Measurements from ENCODE around the gene WDR36. TPM values are rescaled to one million over a fixed set of nuclear protein-coding genes. Genes with fewer than 3 reads are reported as not detected.

WDR36 gene
- total and polyA plus RNA-seq, 8 donors: 4.0 to 50.7 (median 7.0) TPM

- Histone ChIP-seq H3K36me3 (no peaks in the 10 kb centered on the region), H3K4me1 (no peaks in the 10 kb centered on the region), H3K27me3 (no peaks in the 10 kb centered on the region), H3K27ac (no peak overlapping the region), H3K4me3 (no peak overlapping the region), H3K9me3 (no peaks in the 10 kb centered on the region)
- intact Hi-C loops (cut with DNase I; ENCODE audit: low total_unique reads): no loop called here
- WGBS, 5 donors: 56 to 76% (median 72%) methylated on average over 2 of the region's 2 CpGs
- TF ChIP-seq, protein P1, sequence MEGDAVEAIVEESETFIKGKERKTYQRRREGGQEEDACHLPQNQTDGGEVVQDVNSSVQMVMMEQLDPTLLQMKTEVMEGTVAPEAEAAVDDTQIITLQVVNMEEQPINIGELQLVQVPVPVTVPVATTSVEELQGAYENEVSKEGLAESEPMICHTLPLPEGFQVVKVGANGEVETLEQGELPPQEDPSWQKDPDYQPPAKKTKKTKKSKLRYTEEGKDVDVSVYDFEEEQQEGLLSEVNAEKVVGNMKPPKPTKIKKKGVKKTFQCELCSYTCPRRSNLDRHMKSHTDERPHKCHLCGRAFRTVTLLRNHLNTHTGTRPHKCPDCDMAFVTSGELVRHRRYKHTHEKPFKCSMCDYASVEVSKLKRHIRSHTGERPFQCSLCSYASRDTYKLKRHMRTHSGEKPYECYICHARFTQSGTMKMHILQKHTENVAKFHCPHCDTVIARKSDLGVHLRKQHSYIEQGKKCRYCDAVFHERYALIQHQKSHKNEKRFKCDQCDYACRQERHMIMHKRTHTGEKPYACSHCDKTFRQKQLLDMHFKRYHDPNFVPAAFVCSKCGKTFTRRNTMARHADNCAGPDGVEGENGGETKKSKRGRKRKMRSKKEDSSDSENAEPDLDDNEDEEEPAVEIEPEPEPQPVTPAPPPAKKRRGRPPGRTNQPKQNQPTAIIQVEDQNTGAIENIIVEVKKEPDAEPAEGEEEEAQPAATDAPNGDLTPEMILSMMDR (IDR thresholded peaks at IDR 0.05): no peak
- no peak for TF ChIP-seq EP300 (IDR thresholded peaks at IDR 0.05)
- no peak for TF ChIP-seq POLR2AphosphoS5 (IDR thresholded peaks at IDR 0.05)
- TF ChIP-seq POLR2A (IDR thresholded peaks at IDR 0.05): no peak
- DNase-seq: no peak
Measured at GRCh38 chr5:111146053-111146452, 53.9 kb downstream of the WDR36 start.

GRCh38 chr5:111147502-111147901, 55.4 kb downstream of the WDR36 start:
- no peaks in the 10 kb centered on the region for H3K36me3 ChIP-seq
- no peaks in the 10 kb centered on the region for H3K27me3 ChIP-seq
- no peak overlapping the region for H3K27ac ChIP-seq
- 72 to 82% (median 77%) methylated on average over 3 of the region's 3 CpGs for WGBS, 5 donors
- H3K4me3 ChIP-seq: no peak overlapping the region
- intact Hi-C loops (cut with DNase I; ENCODE audit: low total_unique reads): no loop called here
- TF ChIP-seq POLR2AphosphoS5 (IDR thresholded peaks at IDR 0.05) (no peak), POLR2A (IDR thresholded peaks at IDR 0.05) (no peak), EP300 (IDR thresholded peaks at IDR 0.05) (no peak)
- TF ChIP-seq, protein P1 (IDR thresholded peaks at IDR 0.05): no peak
- no peak for DNase-seq
- H3K9me3 ChIP-seq: no peaks in the 10 kb centered on the region
- H3K4me1 ChIP-seq: no peaks in the 10 kb centered on the region

- H3K9me3 ChIP-seq: no peaks in the 10 kb centered on the region
- H3K4me3 ChIP-seq: no peak overlapping the region
- WGBS, 5 donors: 74 to 81% (median 76%) methylated on average over 2 of the region's 2 CpGs
- H3K4me1 ChIP-seq: no peaks in the 10 kb centered on the region
- no peak for TF ChIP-seq POLR2AphosphoS5 (IDR thresholded peaks at IDR 0.05)
- TF ChIP-seq, protein P1 (IDR thresholded peaks at IDR 0.05): no peak
- TF ChIP-seq POLR2A (IDR thresholded peaks at IDR 0.05): no peak
- no peak for TF ChIP-seq EP300 (IDR thresholded peaks at IDR 0.05)
- H3K36me3 ChIP-seq: no peaks in the 10 kb centered on the region
- DNase-seq: no peak
- intact Hi-C loops (cut with DNase I; ENCODE audit: low total_unique reads): no loop called here
- H3K27me3 ChIP-seq: no peaks in the 10 kb centered on the region
- H3K27ac ChIP-seq: no peak overlapping the region
Measured at GRCh38 chr5:111151998-111152397, 59.9 kb downstream of the WDR36 start.

- WGBS, 5 donors: 19 to 35% (median 28%) methylated on average over 1 of the region's 1 CpG
- Histone ChIP-seq H3K4me1 (peaks cover 0 to 5% (median 0%) of the 10 kb centered on the region in 4 donors), H3K9me3 (no peaks in the 10 kb centered on the region)
Measured at GRCh38 chr5:111153483-111153882, 61.3 kb downstream of the WDR36 start.

More at GRCh38 chr5:111153483-111153882, 61.3 kb downstream of the WDR36 start:
- no peaks in the 10 kb centered on the region for H3K27me3 ChIP-seq
- TF ChIP-seq EP300 (IDR thresholded peaks at IDR 0.05) (no peak), POLR2A (IDR thresholded peaks at IDR 0.05) (no peak), POLR2AphosphoS5 (IDR thresholded peaks at IDR 0.05) (no peak)
- TF ChIP-seq, protein P1 (IDR thresholded peaks at IDR 0.05): no peak
- no peak overlapping the region for H3K4me3 ChIP-seq
- intact Hi-C loops (cut with DNase I; ENCODE audit: low total_unique reads): no loop called here
- no peak overlapping the region for H3K27ac ChIP-seq
- H3K36me3 ChIP-seq: no peaks in the 10 kb centered on the region
- no peak for DNase-seq

All from stomach (tissue), 9 donors.